ENCODE measurements around the gene TCF7L2.

- TF ChIP-seq CTCF (IDR thresholded peaks at IDR 0.05; ENCODE audit: poor library complexity, severe bottlenecking) (no peak), POLR2AphosphoS5 (IDR thresholded peaks at IDR 0.05) (no peak), TAF1 (IDR thresholded peaks at IDR 0.05; ENCODE audit: low read depth) (no peak), EZH2 (IDR thresholded peaks at IDR 0.05; ENCODE audit: borderline replicate concordance, insufficient read depth, low read length, poor library complexity, severe bottlenecking) (no peak), MXI1 (conservative IDR thresholded peaks at IDR 0.05; ENCODE audit: poor library complexity, severe bottlenecking) (no peak)
Observed at GRCh38 chr10:113148071-113148825, 198.2 kb downstream of the TCF7L2 start.
